ENCODE results near the gene HS2ST1. TPM values are rescaled to one million over a fixed set of nuclear protein-coding genes. Genes with fewer than 3 reads are reported as not detected.

The HS2ST1 gene
- total RNA-seq, 1 experiment from 2014 or later: 57.2 TPM

GRCh38 chr1:87106867-87107266, 192.4 kb downstream of the HS2ST1 start:
- POLR2A ChIA-PET: no interaction called here
- Histone ChIP-seq H3K27me3 (replicated peaks; ENCODE audit: control insufficient read depth, insufficient read depth, low read length) (no peaks in the 10 kb centered on the region), H3K9me3 (no peaks in the 10 kb centered on the region), H3K4me1 (no peaks in the 10 kb centered on the region), H3K36me3 (ENCODE audit: control insufficient read depth, insufficient read depth, low read length) (no peaks in the 10 kb centered on the region), H3K4me3 (ENCODE audit: low read depth, low read length) (no peak overlapping the region)
- DNase-seq: no peak
- CTCF ChIA-PET: no interaction called here
- intact Hi-C loops (cut with micrococcal nuclease; ENCODE audit: unreplicated experiment): no loop called here
- Mint-ChIP-seq H3K36me3 (ENCODE audit: insufficient read depth, unreplicated experiment) (peaks cover 5% of the 10 kb centered on the region), H3K9me3 (ENCODE audit: unreplicated experiment) (no peaks in the 10 kb centered on the region), H3K4me1 (ENCODE audit: low read depth, unreplicated experiment) (peaks cover 7% of the 10 kb centered on the region), H3K4me3 (ENCODE audit: unreplicated experiment) (no peak overlapping the region), H3K27me3 (ENCODE audit: insufficient read depth, unreplicated experiment) (no peaks in the 10 kb centered on the region), H3K27ac (ENCODE audit: unreplicated experiment) (no peak overlapping the region)
- BruUV-seq (replicated peaks): no TSS peak
- no peak for TF ChIP-seq CTCF (IDR thresholded peaks at IDR 0.05; ENCODE audit: insufficient read depth in 1 of 2, low read depth in 1 of 2, low read length in 1 of 2, severe bottlenecking in 1 of 2, unreplicated experiment in 1 of 2)

GRCh38 chr1:87108228-87108627, 193.8 kb downstream of the HS2ST1 start:
- Histone ChIP-seq H3K36me3 (ENCODE audit: control insufficient read depth, insufficient read depth, low read length) (no peaks in the 10 kb centered on the region), H3K9me3 (no peaks in the 10 kb centered on the region), H3K4me1 (no peaks in the 10 kb centered on the region), H3K4me3 (ENCODE audit: low read depth, low read length) (no peak overlapping the region), H3K27me3 (replicated peaks; ENCODE audit: control insufficient read depth, insufficient read depth, low read length) (no peaks in the 10 kb centered on the region)
- Mint-ChIP-seq H3K27me3 (ENCODE audit: insufficient read depth, unreplicated experiment) (no peaks in the 10 kb centered on the region), H3K4me3 (ENCODE audit: unreplicated experiment) (no peak overlapping the region), H3K4me1 (ENCODE audit: low read depth, unreplicated experiment) (peaks cover 7% of the 10 kb centered on the region), H3K9me3 (ENCODE audit: unreplicated experiment) (no peaks in the 10 kb centered on the region), H3K36me3 (ENCODE audit: insufficient read depth, unreplicated experiment) (peaks cover 5% of the 10 kb centered on the region), H3K27ac (ENCODE audit: unreplicated experiment) (no peak overlapping the region)
- intact Hi-C loops (cut with micrococcal nuclease; ENCODE audit: unreplicated experiment): no loop called here
- ChIA-PET CTCF (no interaction called here), POLR2A (no interaction called here)
- DNase-seq: no peak
- no TSS peak for BruUV-seq (replicated peaks)
- no peak for TF ChIP-seq CTCF (IDR thresholded peaks at IDR 0.05; ENCODE audit: insufficient read depth in 1 of 2, low read depth in 1 of 2, low read length in 1 of 2, severe bottlenecking in 1 of 2, unreplicated experiment in 1 of 2)

- DNase-seq: no peak
- Mint-ChIP-seq H3K27ac (ENCODE audit: unreplicated experiment) (no peak overlapping the region), H3K36me3 (ENCODE audit: insufficient read depth, unreplicated experiment) (peaks cover 5% of the 10 kb centered on the region), H3K9me3 (ENCODE audit: unreplicated experiment) (no peaks in the 10 kb centered on the region), H3K4me1 (ENCODE audit: low read depth, unreplicated experiment) (peaks cover 7% of the 10 kb centered on the region), H3K27me3 (ENCODE audit: insufficient read depth, unreplicated experiment) (no peaks in the 10 kb centered on the region), H3K4me3 (ENCODE audit: unreplicated experiment) (no peak overlapping the region)
- intact Hi-C loops (cut with micrococcal nuclease; ENCODE audit: unreplicated experiment): no loop called here
- no peak for TF ChIP-seq CTCF (IDR thresholded peaks at IDR 0.05; ENCODE audit: insufficient read depth in 1 of 2, low read depth in 1 of 2, low read length in 1 of 2, severe bottlenecking in 1 of 2, unreplicated experiment in 1 of 2)
- Histone ChIP-seq H3K36me3 (ENCODE audit: control insufficient read depth, insufficient read depth, low read length) (no peaks in the 10 kb centered on the region), H3K27me3 (replicated peaks; ENCODE audit: control insufficient read depth, insufficient read depth, low read length) (no peaks in the 10 kb centered on the region), H3K4me1 (no peaks in the 10 kb centered on the region), H3K4me3 (ENCODE audit: low read depth, low read length) (no peak overlapping the region), H3K9me3 (no peaks in the 10 kb centered on the region)
- BruUV-seq (replicated peaks): no TSS peak
- CTCF ChIA-PET: no interaction called here
- POLR2A ChIA-PET: no interaction called here
Observed at GRCh38 chr1:87108814-87109411, 194.5 kb downstream of the HS2ST1 start.

Data from Caco-2 (cell line).